Brain microvascular endothelial cell (primary cell): ENCODE data around the gene UGT1A1.

Source experiments
- DNase-seq: peaks from one replicate; pipeline ENCODE4 v3.0.0-alpha.2; 2020
- H3K27ac ChIP-seq: fragments of 250-450 bp; sonication (Bioruptor Pico); 2 replicates; pipeline ENCODE4 v1.5.1; 2020; ENCODE audit warnings: mild to moderate bottlenecking, moderate library complexity
- H3K27me3 ChIP-seq: fragments of 250-450 bp; sonication (Bioruptor Pico); replicated peaks from 2 replicates; pipeline ENCODE4 v1.5.1; 2020; ENCODE audit warnings: mild to moderate bottlenecking
- H3K36me3 ChIP-seq: fragments of 250-450 bp; sonication (Bioruptor Pico); replicated peaks from 2 replicates; pipeline ENCODE4 v1.5.1; 2020; ENCODE audit warnings: mild to moderate bottlenecking
- H3K4me3 ChIP-seq: 2 replicates; pipeline ENCODE4 v1.5.1; 2011; ENCODE audit warnings: low read depth, mild to moderate bottlenecking, control low read depth, low read length, moderate library complexity
- in situ Hi-C: cut with HindIII; loops from 2 replicates; pipeline ENCODE4 v1.10.0; 2017; ENCODE audit warnings: low sequenced_read_pairs, low pct_ligation_motif_present
- TF ChIP-seq, protein P1 (sequence below): IDR thresholded peaks from 2 replicates; pipeline ENCODE4 v1.5.1; 2011; ENCODE audit warnings: low read depth, mild to moderate bottlenecking, moderate library complexity, low read length, control low read depth, inconsistent platforms; ENCODE audit errors: missing control alignments

Gene UGT1A1

DNA sequence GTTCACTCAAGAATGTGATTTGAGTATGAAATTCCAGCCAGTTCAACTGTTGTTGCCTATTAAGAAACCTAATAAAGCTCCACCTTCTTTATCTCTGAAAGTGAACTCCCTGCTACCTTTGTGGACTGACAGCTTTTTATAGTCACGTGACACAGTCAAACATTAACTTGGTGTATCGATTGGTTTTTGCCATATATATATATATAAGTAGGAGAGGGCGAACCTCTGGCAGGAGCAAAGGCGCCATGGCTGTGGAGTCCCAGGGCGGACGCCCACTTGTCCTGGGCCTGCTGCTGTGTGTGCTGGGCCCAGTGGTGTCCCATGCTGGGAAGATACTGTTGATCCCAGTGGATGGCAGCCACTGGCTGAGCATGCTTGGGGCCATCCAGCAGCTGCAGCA lies at the start of gene UGT1A1:
Gene UGT1A1, plus strand, starts transcription at position 228 of the 400 bp plus-strand sequence. Its CDS starts 18 bp downstream, at position 246.
- Histone ChIP-seq H3K4me3 (no peak within 1 kb of the TSS), H3K36me3 (no peaks in the 10 kb centered on the region), H3K27ac (no peak within 1 kb of the TSS), H3K27me3 (no peaks in the 10 kb centered on the region)
- no peak for DNase-seq
- in situ Hi-C loops = no loop called here
- TF ChIP-seq, protein P1, sequence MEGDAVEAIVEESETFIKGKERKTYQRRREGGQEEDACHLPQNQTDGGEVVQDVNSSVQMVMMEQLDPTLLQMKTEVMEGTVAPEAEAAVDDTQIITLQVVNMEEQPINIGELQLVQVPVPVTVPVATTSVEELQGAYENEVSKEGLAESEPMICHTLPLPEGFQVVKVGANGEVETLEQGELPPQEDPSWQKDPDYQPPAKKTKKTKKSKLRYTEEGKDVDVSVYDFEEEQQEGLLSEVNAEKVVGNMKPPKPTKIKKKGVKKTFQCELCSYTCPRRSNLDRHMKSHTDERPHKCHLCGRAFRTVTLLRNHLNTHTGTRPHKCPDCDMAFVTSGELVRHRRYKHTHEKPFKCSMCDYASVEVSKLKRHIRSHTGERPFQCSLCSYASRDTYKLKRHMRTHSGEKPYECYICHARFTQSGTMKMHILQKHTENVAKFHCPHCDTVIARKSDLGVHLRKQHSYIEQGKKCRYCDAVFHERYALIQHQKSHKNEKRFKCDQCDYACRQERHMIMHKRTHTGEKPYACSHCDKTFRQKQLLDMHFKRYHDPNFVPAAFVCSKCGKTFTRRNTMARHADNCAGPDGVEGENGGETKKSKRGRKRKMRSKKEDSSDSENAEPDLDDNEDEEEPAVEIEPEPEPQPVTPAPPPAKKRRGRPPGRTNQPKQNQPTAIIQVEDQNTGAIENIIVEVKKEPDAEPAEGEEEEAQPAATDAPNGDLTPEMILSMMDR = no peak

DNA sequence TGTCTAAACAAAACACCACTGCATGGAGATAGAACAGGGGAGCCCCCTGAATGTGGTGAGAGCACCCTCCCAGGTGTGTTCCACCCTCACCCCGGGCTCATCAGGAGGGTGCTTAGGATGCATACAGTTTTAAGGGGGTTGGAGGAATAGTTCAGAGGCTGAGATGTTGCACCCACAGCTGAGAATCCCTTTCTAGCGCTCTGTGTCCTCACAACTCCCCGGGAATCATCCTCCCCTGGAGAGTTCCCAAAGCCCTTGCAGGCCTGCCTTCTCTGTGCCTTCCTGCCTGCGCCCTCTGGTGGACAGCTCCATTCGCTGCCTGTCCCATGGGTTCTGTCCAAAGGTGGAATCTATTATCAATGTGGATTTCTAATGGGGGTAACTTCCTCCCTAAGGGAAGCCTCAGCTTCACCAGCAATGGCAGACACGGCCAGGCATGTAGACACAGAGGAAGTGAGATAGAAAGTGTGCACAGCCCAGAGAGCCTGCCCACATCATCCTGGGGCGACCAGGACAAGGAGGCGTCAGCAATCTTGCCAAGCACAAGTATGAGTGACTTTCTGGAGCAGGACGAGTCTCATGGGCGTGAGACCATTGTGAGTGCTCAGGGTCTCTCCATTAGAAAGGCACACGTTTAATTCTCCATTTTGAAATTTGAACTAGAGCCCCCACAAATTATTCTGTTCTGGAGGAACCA lies 48.6 kb upstream of the UGT1A1 start:
- in situ Hi-C loops = no loop called here
- DNase-seq = peak; percentile 75
- no peaks in the 10 kb centered on the region for H3K27me3 ChIP-seq

DNA sequence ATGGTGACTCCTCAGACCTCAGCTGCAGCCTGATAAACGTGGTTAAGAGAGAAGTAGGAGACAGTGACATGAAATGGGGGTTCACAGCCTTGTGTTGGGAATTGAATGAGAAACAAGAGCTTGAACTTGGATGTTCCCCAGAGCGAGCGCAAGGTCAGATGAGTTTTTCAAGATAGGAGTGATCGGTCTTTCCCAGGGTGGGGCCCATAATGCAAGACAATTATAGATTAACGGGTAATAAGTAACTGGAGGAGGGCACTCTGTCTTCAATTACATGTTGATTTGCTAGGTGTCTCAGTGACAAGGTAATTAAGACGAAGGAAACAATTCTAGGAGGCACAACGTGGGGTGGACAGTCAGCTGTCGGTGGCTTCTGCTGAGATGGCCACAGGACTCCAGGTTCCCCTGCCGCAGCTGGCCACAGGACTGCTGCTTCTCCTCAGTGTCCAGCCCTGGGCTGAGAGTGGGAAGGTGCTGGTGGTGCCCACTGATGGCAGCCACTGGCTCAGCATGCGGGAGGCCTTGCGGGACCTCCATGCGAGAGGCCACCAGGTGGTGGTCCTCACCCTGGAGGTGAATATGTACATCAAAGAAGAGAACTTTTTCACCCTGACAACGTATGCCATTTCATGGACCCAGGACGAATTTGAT lies 47.3 kb upstream of the UGT1A1 start, which contains the start of gene UGT1A5:
Gene UGT1A5, plus strand, starts transcription at position 297 of the 651 bp plus-strand sequence. Its CDS starts 85 bp downstream, at position 382.
- Histone ChIP-seq H3K36me3 (no peaks in the 10 kb centered on the region), H3K27ac (no peak within 1 kb of the TSS), H3K4me3 (no peak within 1 kb of the TSS), H3K27me3 (no peaks in the 10 kb centered on the region)
- DNase-seq = no peak
- TF ChIP-seq, protein P1 = no peak
- in situ Hi-C loops = no loop called here

More for the DNA sequence above, 48.6 kb upstream of the UGT1A1 start:
- Histone ChIP-seq H3K4me3 (no peak overlapping the region), H3K27ac (no peak overlapping the region), H3K36me3 (no peaks in the 10 kb centered on the region)
- TF ChIP-seq, protein P1 = peak; percentile 98

DNA sequence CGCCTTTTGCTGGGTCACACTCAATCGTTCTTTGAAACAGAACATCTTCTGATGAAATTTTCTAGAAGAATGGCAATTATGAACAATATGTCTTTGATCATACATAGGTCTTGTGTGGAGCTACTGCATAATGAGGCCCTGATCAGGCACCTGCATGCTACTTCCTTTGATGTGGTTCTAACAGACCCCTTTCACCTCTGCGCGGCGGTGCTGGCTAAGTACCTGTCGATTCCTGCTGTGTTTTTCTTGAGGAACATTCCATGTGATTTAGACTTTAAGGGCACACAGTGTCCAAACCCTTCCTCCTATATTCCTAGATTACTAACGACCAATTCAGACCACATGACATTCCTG lies 46.8 kb upstream of the UGT1A1 start:
- DNase-seq = no peak
- H3K27ac ChIP-seq = no peak overlapping the region
- TF ChIP-seq, protein P1 = no peak
- in situ Hi-C loops = no loop called here
- H3K36me3 ChIP-seq = no peaks in the 10 kb centered on the region
- H3K4me3 ChIP-seq = no peak overlapping the region
- H3K27me3 ChIP-seq = no peaks in the 10 kb centered on the region

DNA sequence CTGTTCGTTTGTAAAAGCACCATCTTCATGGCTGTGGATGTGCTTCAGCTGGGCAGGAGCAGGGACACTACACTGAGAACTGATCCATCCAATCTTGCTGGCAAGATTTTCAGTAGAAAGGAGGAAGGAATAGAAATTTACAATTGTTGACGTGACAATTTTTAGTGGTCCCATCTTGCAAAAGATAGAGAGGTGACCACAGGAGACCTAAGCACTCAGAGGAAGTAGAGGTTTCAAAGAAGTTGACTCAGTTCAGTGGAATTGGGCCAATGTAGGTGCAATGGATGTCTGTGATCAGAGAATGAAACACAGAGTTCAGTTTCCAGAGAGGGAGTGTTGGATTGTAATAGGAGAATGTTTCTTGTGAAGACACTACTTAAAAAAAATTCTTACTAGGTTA lies 45.9 kb upstream of the UGT1A1 start:
- in situ Hi-C loops = no loop called here
- no peak overlapping the region for H3K27ac ChIP-seq
- TF ChIP-seq, protein P1 = no peak
- DNase-seq = no peak
- no peaks in the 10 kb centered on the region for H3K27me3 ChIP-seq
- no peaks in the 10 kb centered on the region for H3K36me3 ChIP-seq
- no peak overlapping the region for H3K4me3 ChIP-seq
